ENCODE measurements around the gene POLN.
A peak's percentile ranks its signal among the peaks of the same experiment; 100 is the strongest.

The POLN gene

GRCh38 chr4:2049811-2050210, 192.1 kb downstream of the POLN start:
- TF ChIP-seq CTCF (IDR thresholded peaks at IDR 0.05; ENCODE audit: low read depth, low read length), result no peak
- DNase-seq (ENCODE audit: low read depth in 2 of 2), result no peak
- H3K4me3 ChIP-seq (replicated peaks in 1 of 2; ENCODE audit: low read depth in 2 of 2, low read length in 2 of 2), result no peak overlapping the region

GRCh38 chr4:2049381-2049780, 192.5 kb downstream of the POLN start:
- no peak for TF ChIP-seq CTCF (IDR thresholded peaks at IDR 0.05; ENCODE audit: low read depth, low read length)
- DNase-seq (ENCODE audit: low read depth in 2 of 2), result no peak
- H3K4me3 ChIP-seq (replicated peaks in 1 of 2; ENCODE audit: low read depth in 2 of 2, low read length in 2 of 2), result no peak overlapping the region

- H3K4me3 ChIP-seq (replicated peaks in 1 of 2; ENCODE audit: low read depth in 2 of 2, low read length in 2 of 2), result no peak overlapping the region
- peak in 1 of 2 donors; percentile 18 for DNase-seq (ENCODE audit: low read depth in 2 of 2)
- no peak for TF ChIP-seq CTCF (IDR thresholded peaks at IDR 0.05; ENCODE audit: low read depth, low read length)
Observed at GRCh38 chr4:2048831-2049230, 193.1 kb downstream of the POLN start.

GRCh38 chr4:2047781-2048581, 193.9 kb downstream of the POLN start:
- no peak for TF ChIP-seq CTCF (IDR thresholded peaks at IDR 0.05; ENCODE audit: low read depth, low read length)
- no peak overlapping the region for H3K4me3 ChIP-seq (replicated peaks in 1 of 2; ENCODE audit: low read depth in 2 of 2, low read length in 2 of 2)
- no peak for DNase-seq (ENCODE audit: low read depth in 2 of 2)

- TF ChIP-seq CTCF (IDR thresholded peaks at IDR 0.05; ENCODE audit: low read depth, low read length), result no peak
- DNase-seq (ENCODE audit: low read depth in 2 of 2), result no peak
- H3K4me3 ChIP-seq (replicated peaks in 1 of 2; ENCODE audit: low read depth in 2 of 2, low read length in 2 of 2), result no peak overlapping the region
Observed at GRCh38 chr4:2047031-2047660, 194.8 kb downstream of the POLN start.

GRCh38 chr4:2046031-2046961, 195.6 kb downstream of the POLN start:
- no peak overlapping the region for H3K4me3 ChIP-seq (replicated peaks in 1 of 2; ENCODE audit: low read depth in 2 of 2, low read length in 2 of 2)
- no peak for TF ChIP-seq CTCF (IDR thresholded peaks at IDR 0.05; ENCODE audit: low read depth, low read length)
- no peak for DNase-seq (ENCODE audit: low read depth in 2 of 2)

Measured in cardiac fibroblast (primary cell).